Esophagus squamous epithelium (tissue), 4 donors: ENCODE data around the gene LOXHD1.

Experiments
- POLR2A ChIP-seq, 4 donors: fragments of 450-650 bp; IDR thresholded peaks; one replicate each; pipeline ENCODE4 v1.6.1; 2017; ENCODE audit warnings: antibody characterized with exemption in 4 of 4, mild to moderate bottlenecking in 4 of 4, moderate library complexity in 3 of 4
- TF ChIP-seq, protein P1 (sequence below), 6 experiments: fragments of 450-650 bp in 4 of 6; fragments of 200-600 bp in 2 of 6; sonication (generic) in 2 of 6; IDR thresholded peaks; one replicate each; pipeline ENCODE4 v1.5.1; 2016 to 2019; ENCODE audit warnings: antibody characterized with exemption in 6 of 6, mild to moderate bottlenecking in 4 of 6, moderate library complexity in 4 of 6

DNA sequence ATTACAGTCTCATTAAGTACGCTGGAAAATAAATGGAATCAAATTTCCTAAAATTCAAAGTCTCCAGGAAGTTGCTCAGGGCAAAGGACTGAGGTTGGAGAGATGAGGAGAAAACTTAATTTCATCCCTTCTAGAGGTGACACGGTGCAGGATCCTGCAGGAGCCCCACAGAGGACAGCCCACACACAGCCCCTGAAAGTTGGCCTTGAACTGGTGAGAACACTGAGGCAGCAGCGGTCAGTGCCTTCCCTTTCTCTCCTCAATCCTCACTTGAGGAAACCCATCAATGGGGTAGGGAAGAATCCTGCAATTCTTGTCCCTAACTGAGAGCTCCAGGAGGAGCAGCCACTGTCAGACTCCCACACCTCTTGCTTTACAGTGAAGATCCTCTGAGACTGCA, 37.5 kb downstream of the LOXHD1 start:
- TF ChIP-seq, protein P1, sequence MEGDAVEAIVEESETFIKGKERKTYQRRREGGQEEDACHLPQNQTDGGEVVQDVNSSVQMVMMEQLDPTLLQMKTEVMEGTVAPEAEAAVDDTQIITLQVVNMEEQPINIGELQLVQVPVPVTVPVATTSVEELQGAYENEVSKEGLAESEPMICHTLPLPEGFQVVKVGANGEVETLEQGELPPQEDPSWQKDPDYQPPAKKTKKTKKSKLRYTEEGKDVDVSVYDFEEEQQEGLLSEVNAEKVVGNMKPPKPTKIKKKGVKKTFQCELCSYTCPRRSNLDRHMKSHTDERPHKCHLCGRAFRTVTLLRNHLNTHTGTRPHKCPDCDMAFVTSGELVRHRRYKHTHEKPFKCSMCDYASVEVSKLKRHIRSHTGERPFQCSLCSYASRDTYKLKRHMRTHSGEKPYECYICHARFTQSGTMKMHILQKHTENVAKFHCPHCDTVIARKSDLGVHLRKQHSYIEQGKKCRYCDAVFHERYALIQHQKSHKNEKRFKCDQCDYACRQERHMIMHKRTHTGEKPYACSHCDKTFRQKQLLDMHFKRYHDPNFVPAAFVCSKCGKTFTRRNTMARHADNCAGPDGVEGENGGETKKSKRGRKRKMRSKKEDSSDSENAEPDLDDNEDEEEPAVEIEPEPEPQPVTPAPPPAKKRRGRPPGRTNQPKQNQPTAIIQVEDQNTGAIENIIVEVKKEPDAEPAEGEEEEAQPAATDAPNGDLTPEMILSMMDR (IDR thresholded peaks at IDR 0.05), result no peak
- no peak for TF ChIP-seq POLR2A (IDR thresholded peaks at IDR 0.05)
